Stomach (tissue), 9 donors: ENCODE results near the gene AUTS2. TPM values are rescaled to one million over a fixed set of nuclear protein-coding genes. Genes with fewer than 3 reads are reported as not detected.

ENCODE experiments used
- DNase-seq, 2 donors: peaks; one replicate each; pipeline versions ENCODE4 v3.0.0 to v3.0.0-alpha.2; 2013 to 2019
- H3K27ac ChIP-seq, 5 donors: fragments of 200-600 bp in 4 of 5; sonication (generic) in 4 of 5; one replicate each; pipeline ENCODE4 v1.5.1; 2013 to 2019; ENCODE audit warnings: mild to moderate bottlenecking in 1 of 5, moderate library complexity in 1 of 5
- H3K27me3 ChIP-seq, 3 donors: fragments of 200-600 bp; sonication (generic); one replicate each; pipeline ENCODE4 v1.5.1; 2017 to 2019; ENCODE audit warnings: mixed run types in 1 of 3
- H3K36me3 ChIP-seq, 4 donors: fragments of 200-600 bp; sonication (generic); 1 replicate in 3 of 4; 2 replicates in 1 of 4; pipeline ENCODE4 v1.5.1; 2016 to 2019
- H3K4me1 ChIP-seq, 4 donors: fragments of 200-600 bp; sonication (generic); one replicate each; pipeline ENCODE4 v1.5.1; 2016 to 2019
- H3K4me3 ChIP-seq, 4 donors: fragments of 200-600 bp; sonication (generic) in 3 of 4; one replicate each; pipeline ENCODE4 v1.5.1; 2016 to 2019; ENCODE audit warnings: mild to moderate bottlenecking in 1 of 4
- H3K9me3 ChIP-seq, 4 donors: fragments of 200-600 bp; sonication (generic); one replicate each; pipeline ENCODE4 v1.5.1; 2016 to 2019
- EP300 ChIP-seq: sonication (generic); formaldehyde crosslinking; IDR thresholded peaks from one replicate; pipeline ENCODE4 v1.6.1; 2017; ENCODE audit warnings: antibody characterized with exemption
- POLR2A ChIP-seq, 4 donors: fragments of 450-650 bp; IDR thresholded peaks; one replicate each; pipeline ENCODE4 v1.6.1; 2016; ENCODE audit warnings: antibody characterized with exemption in 4 of 4, control low read depth in 2 of 4, mild to moderate bottlenecking in 1 of 4, moderate library complexity in 1 of 4
- POLR2AphosphoS5 ChIP-seq, 3 donors: sonication (generic); formaldehyde crosslinking; IDR thresholded peaks; one replicate each; pipeline ENCODE4 v1.6.1; 2016; ENCODE audit warnings: antibody characterized with exemption in 3 of 3
- WGBS, 5 donors: extraction: QIAGEN DNeasy Blood & Tissue Kit in 3 of 5; methylation state at CpG; one replicate each; pipeline versions ENCODE4 v1.1.5 to v1.1.7; 2013 to 2018; 5-methylcytosine and 5-hydroxymethylcytosine counted together
- intact Hi-C: fragments of 100-400 bp; cut with DNase I; formaldehyde crosslinking; loops from one replicate; pipeline ENCODE4 v1.15.1; 2023; ENCODE audit warnings: low total_unique reads
- polyA plus RNA-seq, 3 donors: library from polyadenylated mRNA; stranded (reverse); fragments of 200-250 nt; gene quantifications; one replicate each; pipeline ENCODE4 v1.2.3, GENCODE V29; 2013
- total RNA-seq, 5 donors: library from RNA; depleted of rRNA; stranded (reverse); fragments of >200 nt; gene quantifications; one replicate each; pipeline versions ENCODE4 v1.1.0 to v1.2.3, GENCODE V29; 2014 to 2016
- TF ChIP-seq, protein P1 (sequence below), 7 experiments: fragments of 450-650 bp in 4 of 7; fragments of 200-600 bp in 3 of 7; sonication (generic) in 3 of 7; IDR thresholded peaks; one replicate each; pipeline ENCODE4 v1.5.1; 2016 to 2019; ENCODE audit warnings: antibody characterized with exemption in 7 of 7, control low read depth in 2 of 7, mild to moderate bottlenecking in 1 of 7
- donor health status: healthy with polysubstance abuse.
- donor health status: Bipolar disorder and iron deficiency.
- donor health status: healthy.

AUTS2 gene
- total and polyA plus RNA-seq, 8 donors = 3.8 to 90.3 (median 38.1) TPM

DNA sequence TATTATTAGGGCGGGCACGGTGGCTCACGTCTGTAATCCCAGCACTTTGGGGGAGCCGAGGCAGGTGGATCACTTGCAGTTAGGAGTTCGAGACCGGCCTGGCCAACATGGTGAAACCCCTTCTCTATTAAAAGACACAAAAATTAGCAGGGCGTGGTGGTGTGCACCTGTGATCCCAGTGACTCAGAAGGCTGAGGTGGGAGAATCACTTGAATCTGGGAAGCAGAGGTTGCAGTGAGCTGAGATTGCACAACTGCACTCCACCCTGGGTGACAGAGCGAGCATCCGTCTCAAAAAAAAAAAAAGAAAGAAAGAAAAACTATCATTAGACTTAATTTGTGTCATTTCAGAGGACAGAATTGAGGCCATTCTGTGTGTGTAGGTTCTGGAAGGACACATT lies 780.9 kb downstream of the AUTS2 start:
- Histone ChIP-seq H3K27ac (no peak overlapping the region), H3K4me3 (no peak overlapping the region), H3K36me3 (no peaks in the 10 kb centered on the region), H3K4me1 (peaks cover 0 to 16% (median 0%) of the 10 kb centered on the region in 4 donors), H3K27me3 (no peaks in the 10 kb centered on the region), H3K9me3 (no peaks in the 10 kb centered on the region)
- no peak for TF ChIP-seq POLR2AphosphoS5 (IDR thresholded peaks at IDR 0.05)
- TF ChIP-seq EP300 = no peak
- TF ChIP-seq POLR2A (IDR thresholded peaks at IDR 0.05) = no peak
- TF ChIP-seq, protein P1, sequence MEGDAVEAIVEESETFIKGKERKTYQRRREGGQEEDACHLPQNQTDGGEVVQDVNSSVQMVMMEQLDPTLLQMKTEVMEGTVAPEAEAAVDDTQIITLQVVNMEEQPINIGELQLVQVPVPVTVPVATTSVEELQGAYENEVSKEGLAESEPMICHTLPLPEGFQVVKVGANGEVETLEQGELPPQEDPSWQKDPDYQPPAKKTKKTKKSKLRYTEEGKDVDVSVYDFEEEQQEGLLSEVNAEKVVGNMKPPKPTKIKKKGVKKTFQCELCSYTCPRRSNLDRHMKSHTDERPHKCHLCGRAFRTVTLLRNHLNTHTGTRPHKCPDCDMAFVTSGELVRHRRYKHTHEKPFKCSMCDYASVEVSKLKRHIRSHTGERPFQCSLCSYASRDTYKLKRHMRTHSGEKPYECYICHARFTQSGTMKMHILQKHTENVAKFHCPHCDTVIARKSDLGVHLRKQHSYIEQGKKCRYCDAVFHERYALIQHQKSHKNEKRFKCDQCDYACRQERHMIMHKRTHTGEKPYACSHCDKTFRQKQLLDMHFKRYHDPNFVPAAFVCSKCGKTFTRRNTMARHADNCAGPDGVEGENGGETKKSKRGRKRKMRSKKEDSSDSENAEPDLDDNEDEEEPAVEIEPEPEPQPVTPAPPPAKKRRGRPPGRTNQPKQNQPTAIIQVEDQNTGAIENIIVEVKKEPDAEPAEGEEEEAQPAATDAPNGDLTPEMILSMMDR (IDR thresholded peaks at IDR 0.05) = no peak
- no peak for DNase-seq
- intact Hi-C loops = no loop called here
- WGBS, 5 donors = 90 to 97% (median 95%) methylated on average over 9 of the region's 9 CpGs

DNA sequence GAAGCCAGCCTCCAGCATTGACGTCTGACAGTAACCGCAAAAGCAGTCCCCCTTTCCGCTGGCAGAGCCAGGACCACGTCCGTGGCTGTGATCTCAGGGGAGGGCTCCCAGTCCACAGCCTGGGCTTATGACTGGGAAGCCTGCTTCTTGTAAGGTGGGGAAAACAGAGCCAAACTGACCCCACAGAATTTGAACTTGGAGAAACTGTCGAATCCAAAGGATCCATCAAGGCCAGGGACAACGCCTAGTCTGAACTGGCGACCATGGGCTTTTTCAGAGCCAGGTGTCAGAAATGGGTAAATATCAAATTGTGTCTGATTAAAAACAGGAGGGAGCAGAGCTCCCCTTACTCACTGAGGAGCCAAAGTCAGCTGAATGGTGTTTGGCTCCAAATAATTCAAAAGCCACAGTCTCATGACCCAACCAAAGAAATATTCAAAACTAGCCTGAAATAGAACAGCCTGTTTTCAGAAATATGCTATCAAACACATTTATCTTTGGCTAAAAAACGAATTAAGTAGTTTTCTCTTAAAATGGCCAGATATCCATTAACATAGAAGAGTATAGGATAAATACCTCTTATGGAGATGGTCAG lies 782.2 kb downstream of the AUTS2 start:
- TF ChIP-seq POLR2AphosphoS5 (IDR thresholded peaks at IDR 0.05) (no peak), POLR2A (IDR thresholded peaks at IDR 0.05) (no peak), EP300 (no peak)
- TF ChIP-seq, protein P1 (IDR thresholded peaks at IDR 0.05) = no peak
- intact Hi-C loops = no loop called here
- Histone ChIP-seq H3K36me3 (no peaks in the 10 kb centered on the region), H3K4me1 (peaks cover 0 to 9% (median 0%) of the 10 kb centered on the region in 4 donors), H3K4me3 (no peak overlapping the region), H3K9me3 (no peaks in the 10 kb centered on the region), H3K27me3 (no peaks in the 10 kb centered on the region), H3K27ac (peak overlapping the region in 2 of 5 donors; percentile 23 to 45)
- DNase-seq = peak in 1 of 2 donors; percentile 31
- 62 to 83% (median 73%) methylated on average over 9 of the region's 9 CpGs for WGBS, 5 donors

DNA sequence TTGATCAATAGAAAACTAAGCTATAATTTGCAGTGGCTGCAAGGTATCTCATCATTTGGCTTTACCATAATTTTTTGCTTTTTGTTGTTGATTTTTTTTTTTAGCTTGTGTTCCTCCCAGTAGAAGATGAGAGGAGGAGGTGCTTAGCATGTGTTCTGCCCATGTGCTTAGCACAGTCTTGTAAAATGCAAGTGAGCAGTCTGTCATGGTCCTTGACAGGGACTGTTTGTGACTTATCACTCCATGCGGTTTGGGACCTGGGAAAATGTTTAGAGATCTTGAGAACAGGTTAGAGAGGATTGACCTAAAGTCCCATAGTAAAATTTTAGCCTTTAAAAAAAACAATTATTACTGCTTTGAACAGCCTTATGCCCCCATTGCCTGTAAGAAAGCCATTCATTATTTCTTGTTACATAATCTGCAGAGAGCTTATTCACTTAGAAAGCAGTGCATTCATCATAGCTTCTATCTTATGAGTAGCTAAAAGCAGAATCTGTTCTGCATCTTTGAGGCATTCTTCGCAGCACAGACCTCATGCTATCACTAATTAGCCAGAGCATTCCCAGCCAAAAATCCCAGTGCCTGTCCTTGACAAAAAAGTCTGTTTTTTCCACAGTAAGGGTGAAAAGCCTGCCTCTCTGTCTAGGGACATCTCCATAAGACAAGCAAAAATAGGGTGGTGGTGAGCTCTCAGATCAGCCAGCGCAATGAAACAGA lies 784.9 kb downstream of the AUTS2 start:
- DNase-seq = no peak
- no peaks in the 10 kb centered on the region for H3K27me3 ChIP-seq
- WGBS, 5 donors = 75 to 89% (median 84%) methylated on average over 3 of the region's 3 CpGs
- intact Hi-C loops = no loop called here
- H3K9me3 ChIP-seq = no peaks in the 10 kb centered on the region
- no peak overlapping the region for H3K27ac ChIP-seq
- H3K4me3 ChIP-seq = no peak overlapping the region
- TF ChIP-seq POLR2AphosphoS5 (IDR thresholded peaks at IDR 0.05) (no peak), EP300 (no peak), POLR2A (IDR thresholded peaks at IDR 0.05) (no peak)
- TF ChIP-seq, protein P1 (IDR thresholded peaks at IDR 0.05) = no peak
- peaks cover 0 to 11% (median 0%) of the 10 kb centered on the region in 4 donors for H3K4me1 ChIP-seq
- no peaks in the 10 kb centered on the region for H3K36me3 ChIP-seq

DNA sequence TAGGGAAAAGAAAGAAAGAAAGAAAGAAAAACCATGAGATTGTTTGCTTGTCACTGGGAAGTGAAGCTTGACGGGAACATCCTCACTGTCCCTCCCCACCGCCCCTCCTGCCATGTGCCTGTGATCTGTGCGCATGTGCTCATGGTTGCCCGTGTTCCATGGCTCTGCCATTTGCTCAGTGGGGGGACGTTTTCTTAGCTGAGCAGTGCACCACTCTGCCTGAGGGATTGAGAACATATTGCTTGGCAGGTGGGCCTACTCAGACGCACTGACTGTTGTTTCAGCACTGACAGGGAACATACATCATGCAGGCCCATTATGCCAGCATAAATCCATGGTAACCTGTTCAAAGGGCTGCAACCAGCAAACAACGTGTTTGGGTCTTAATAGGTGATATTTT lies 785.7 kb downstream of the AUTS2 start:
- WGBS, 5 donors = 86 to 92% (median 91%) methylated on average over 7 of the region's 7 CpGs
- Histone ChIP-seq H3K36me3 (no peaks in the 10 kb centered on the region), H3K27ac (no peak overlapping the region), H3K9me3 (no peaks in the 10 kb centered on the region), H3K4me1 (peaks cover 0 to 11% (median 0%) of the 10 kb centered on the region in 4 donors), H3K4me3 (no peak overlapping the region), H3K27me3 (no peaks in the 10 kb centered on the region)
- TF ChIP-seq POLR2AphosphoS5 (IDR thresholded peaks at IDR 0.05) (no peak), POLR2A (IDR thresholded peaks at IDR 0.05) (no peak), EP300 (no peak)
- TF ChIP-seq, protein P1 (IDR thresholded peaks at IDR 0.05) = no peak
- no peak for DNase-seq
- intact Hi-C loops = no loop called here
